GM10847 (cell line): ENCODE measurements around the gene TEX261.

Experiments
- POLR2A ChIP-seq: IDR thresholded peaks from 2 replicates; pipeline ENCODE4 v1.6.1; 2011; ENCODE audit not compliant: insufficient read length; ENCODE audit errors: extremely low read depth

TEX261 gene

GRCh38 chr2:70984228-70984575 lies 10.5 kb downstream of the TEX261 start:
- no peak for TF ChIP-seq POLR2A

DNA sequence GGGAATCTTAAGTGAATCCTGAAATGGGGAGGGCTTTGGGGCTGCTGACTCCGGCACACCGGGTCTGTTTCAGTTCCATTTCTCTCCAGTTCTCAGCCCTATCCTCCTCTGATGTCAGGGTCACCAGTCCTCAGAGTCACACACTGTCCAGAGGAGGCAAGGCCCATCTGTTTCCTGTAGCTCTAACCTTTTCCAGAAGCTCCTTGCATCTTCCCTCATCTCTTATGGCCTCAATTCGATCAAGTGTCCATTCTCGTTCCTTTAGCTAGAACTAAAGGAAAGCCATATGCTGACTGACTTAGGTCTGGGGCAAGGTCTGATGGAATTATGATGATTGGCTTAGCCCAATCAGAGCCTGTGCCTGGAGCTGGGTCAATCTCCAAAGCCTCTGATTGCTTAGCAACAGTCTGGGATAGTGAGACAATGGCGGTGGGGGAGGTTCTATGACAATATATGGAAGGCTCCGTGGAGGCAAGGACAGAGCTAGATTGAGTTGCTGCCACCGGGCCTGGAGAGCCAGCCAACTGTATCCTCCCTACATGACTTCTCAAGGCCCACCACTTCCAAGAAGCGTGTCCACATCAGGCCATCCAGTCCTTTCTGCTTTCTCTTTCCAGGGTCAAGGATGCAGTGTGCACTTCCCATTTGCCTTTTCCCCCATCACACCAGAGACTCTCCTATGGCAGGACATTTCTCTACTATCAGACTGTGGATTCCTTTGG lies 11.0 kb downstream of the TEX261 start:
- no peak for TF ChIP-seq POLR2A

DNA sequence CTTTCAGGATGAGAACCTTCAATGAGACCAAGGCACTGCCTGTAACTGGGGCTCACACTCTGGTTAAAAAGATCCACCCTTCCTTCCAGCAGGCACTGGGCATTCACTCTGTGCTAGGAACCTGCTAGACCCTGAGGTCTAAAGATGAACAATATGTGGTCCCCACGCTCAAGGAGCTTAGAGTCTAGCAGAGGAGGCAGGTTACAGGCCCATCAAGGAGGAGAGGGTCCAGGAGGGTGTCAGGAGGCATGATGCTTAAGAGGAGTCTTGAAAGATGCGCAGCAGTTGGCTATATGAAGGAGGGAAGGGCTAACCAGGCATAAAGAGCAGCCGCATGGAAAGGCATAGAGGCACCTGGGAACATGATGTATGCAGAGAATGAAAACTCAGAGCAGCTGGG lies 11.7 kb downstream of the TEX261 start:
- TF ChIP-seq POLR2A, result no peak

- no peak for TF ChIP-seq POLR2A
These were observed 12.5 kb downstream of the TEX261 start for GRCh38 chr2:70981866-70982810.

GRCh38 chr2:70981421-70981820 lies 13.3 kb downstream of the TEX261 start:
- no peak for TF ChIP-seq POLR2A

- TF ChIP-seq POLR2A, result no peak
These were observed 15.0 kb downstream of the TEX261 start for GRCh38 chr2:70979626-70980025.

GRCh38 chr2:70979180-70979488 lies 15.5 kb downstream of the TEX261 start:
- no peak for TF ChIP-seq POLR2A

- no peak for TF ChIP-seq POLR2A
These were observed 16.1 kb downstream of the TEX261 start, which contains the start of gene ANKRD53 for GRCh38 chr2:70978341-70979179. TSS of gene ANKRD53 (plus strand) at chr2:70978630. CDS start at chr2:70978646, 16 bp downstream.

DNA sequence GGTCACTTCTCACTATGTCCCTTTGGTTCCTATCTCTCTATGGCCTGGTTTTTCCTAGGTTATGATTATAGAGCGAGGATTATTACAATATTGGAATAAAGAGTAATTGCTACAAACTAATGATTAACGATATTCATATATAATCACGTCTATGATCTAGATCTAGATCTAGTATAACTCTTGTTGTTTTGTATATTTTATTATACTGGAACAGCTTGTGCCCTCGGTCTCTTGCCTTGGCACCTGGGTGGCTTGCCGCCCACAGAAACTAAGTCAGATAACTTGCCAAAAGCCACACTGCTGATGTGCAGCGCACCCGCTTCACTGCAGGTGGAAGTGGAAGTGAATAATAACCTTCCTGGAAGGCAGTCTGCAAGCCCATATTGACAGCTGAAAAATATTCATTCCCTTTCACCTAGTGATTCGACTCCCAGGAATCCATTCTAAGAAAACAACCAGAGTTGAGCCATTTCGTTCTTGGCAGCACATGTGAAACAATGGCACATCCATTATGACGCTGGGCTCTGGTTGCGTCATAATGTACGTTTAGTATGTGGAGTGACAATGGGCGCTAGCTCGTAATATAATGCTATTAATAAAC lies 17.0 kb downstream of the TEX261 start:
- TF ChIP-seq POLR2A, result no peak

GRCh38 chr2:70975237-70975636 lies 19.4 kb downstream of the TEX261 start:
- TF ChIP-seq POLR2A, result no peak

DNA sequence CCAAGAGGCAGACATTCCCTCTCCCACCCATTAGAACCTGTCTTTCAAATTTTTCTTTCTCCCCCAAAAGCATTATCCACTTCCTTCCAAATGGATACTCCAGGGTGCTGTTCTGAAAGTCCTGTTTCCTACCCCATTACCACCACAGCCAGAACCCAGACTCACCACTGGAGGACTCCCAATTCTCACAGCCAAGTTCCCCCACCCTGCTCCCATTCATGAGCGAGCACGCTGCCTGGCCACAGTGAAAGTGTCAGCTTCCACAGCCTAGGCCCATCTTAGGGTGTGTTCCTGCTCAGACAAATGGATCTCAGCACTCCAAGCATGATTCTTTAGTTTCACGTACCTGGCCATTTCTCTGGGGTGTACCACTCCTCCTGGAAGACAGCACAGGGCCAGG lies 20.1 kb downstream of the TEX261 start:
- no peak for TF ChIP-seq POLR2A

GRCh38 chr2:70967189-70967588 lies 27.5 kb downstream of the TEX261 start:
- no peak for TF ChIP-seq POLR2A

DNA sequence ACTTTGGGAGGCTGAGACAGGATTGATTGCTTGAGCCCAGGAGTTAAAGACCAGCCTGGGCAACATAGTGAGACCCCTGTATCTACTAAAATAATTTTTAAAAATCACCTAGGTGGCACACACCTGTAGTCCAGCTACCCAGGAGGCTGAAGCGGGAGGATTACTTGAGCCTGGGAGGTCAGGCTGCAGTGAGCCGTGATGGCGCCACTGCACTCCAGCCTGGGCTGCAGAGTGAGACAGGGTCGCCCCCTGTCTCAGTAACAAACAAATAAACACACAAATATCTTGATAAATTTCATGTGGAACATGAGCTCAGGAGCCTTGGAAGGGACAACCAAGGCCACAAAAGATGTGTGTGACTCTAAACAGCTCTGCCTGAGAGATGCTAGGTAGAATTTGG lies 28.0 kb downstream of the TEX261 start:
- no peak for TF ChIP-seq POLR2A

DNA sequence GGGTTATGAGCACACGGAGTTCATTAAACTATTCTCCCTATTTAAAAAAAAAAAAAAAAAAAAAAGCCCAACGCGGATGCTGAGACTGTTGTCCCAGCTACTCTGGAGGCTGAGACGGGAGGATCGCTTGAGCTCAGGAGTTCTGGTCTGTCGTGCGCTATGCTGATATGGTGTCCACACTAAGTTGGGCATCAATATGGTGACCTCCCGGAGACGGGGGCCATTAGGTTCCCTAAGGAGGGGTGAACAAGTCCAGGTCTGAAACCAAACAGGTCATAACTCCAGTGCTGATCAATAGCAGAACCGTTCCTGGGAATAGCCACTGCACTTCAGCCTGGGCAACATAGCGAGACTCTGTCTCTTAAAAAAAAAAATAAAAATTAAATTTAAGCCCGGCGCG lies 29.2 kb downstream of the TEX261 start:
- TF ChIP-seq POLR2A, result no peak
